ENCODE measurements around the gene POU2AF3. TPM values are rescaled to one million over a fixed set of nuclear protein-coding genes. Genes with fewer than 3 reads are reported as not detected.
A peak's percentile ranks its signal among the peaks of the same experiment; 100 is the strongest.
"Not testable (repeated sequence)": the region's sequence is repeated elsewhere in the genome, so short reads cannot be mapped to it uniquely, and the experiment has no call there.

The POU2AF3 gene
- total and polyA plus RNA-seq, 2 donors (not counting 1 experiment from before 2014, with no cell fraction given): 0.07 to 0.17 TPM

GRCh38 chr11:111283945-111284481, 14.3 kb upstream of the POU2AF3 start:
- no peaks in the 10 kb centered on the region for H3K79me2 ChIP-seq (ENCODE audit: control insufficient read depth, insufficient read depth, low read length)
- no peak overlapping the region for H3K9ac ChIP-seq (ENCODE audit: insufficient read depth, low read length)
- H3K4me3 ChIP-seq (replicated peaks in 1 of 4; ENCODE audit: control extremely low read depth in 1 of 4, insufficient read depth in 1 of 4, low read depth in 3 of 4, low read length in 4 of 4): no peak overlapping the region
- no peaks in the 10 kb centered on the region for H4K20me1 ChIP-seq (ENCODE audit: control insufficient read depth, extremely low read depth, insufficient read depth, low read length)
- peak in 1 of 2 donors; percentile 12 for DNase-seq (ENCODE audit: low read depth in 2 of 2)
- H3K4me1 ChIP-seq (ENCODE audit: control insufficient read depth, extremely low read depth, insufficient read depth, low read length): no peaks in the 10 kb centered on the region
- TF ChIP-seq CTCF (conservative IDR thresholded peaks at IDR 0.05 in 1 of 2, IDR thresholded peaks at IDR 0.05 in 1 of 2; ENCODE audit: low read depth in 1 of 2, low read length in 2 of 2) (no peak), EZH2 (IDR thresholded peaks at IDR 0.05; ENCODE audit: low read length, missing control alignments) (no peak)
- H3K27ac ChIP-seq (ENCODE audit: insufficient read depth, low read length): no peak overlapping the region
- no peak overlapping the region for H3K4me2 ChIP-seq (ENCODE audit: extremely low read depth, insufficient read depth, low read length)
- H3K9me3 ChIP-seq (ENCODE audit: control insufficient read depth, insufficient read depth, low read depth, low read length): no peaks in the 10 kb centered on the region
- no peak overlapping the region for H2AFZ ChIP-seq (ENCODE audit: low read length)
- no peaks in the 10 kb centered on the region for H3K27me3 ChIP-seq (ENCODE audit: control insufficient read depth, insufficient read depth, low read length)
- H3K36me3 ChIP-seq (ENCODE audit: control insufficient read depth, insufficient read depth, low read length): no peaks in the 10 kb centered on the region

GRCh38 chr11:111285189-111286091, 12.9 kb upstream of the POU2AF3 start:
- TF ChIP-seq EZH2 (IDR thresholded peaks at IDR 0.05; ENCODE audit: low read length, missing control alignments) (no peak), CTCF (conservative IDR thresholded peaks at IDR 0.05 in 1 of 2, IDR thresholded peaks at IDR 0.05 in 1 of 2; ENCODE audit: low read depth in 1 of 2, low read length in 2 of 2) (no peak)
- Histone ChIP-seq H3K27me3 (ENCODE audit: control insufficient read depth, insufficient read depth, low read length) (no peaks in the 10 kb centered on the region), H3K36me3 (ENCODE audit: control insufficient read depth, insufficient read depth, low read length) (no peaks in the 10 kb centered on the region), H3K27ac (ENCODE audit: insufficient read depth, low read length) (no peak overlapping the region), H2AFZ (ENCODE audit: low read length) (no peak overlapping the region), H3K9ac (ENCODE audit: insufficient read depth, low read length) (no peak overlapping the region), H3K9me3 (ENCODE audit: control insufficient read depth, insufficient read depth, low read depth, low read length) (no peaks in the 10 kb centered on the region), H3K4me1 (ENCODE audit: control insufficient read depth, extremely low read depth, insufficient read depth, low read length) (no peaks in the 10 kb centered on the region), H3K4me3 (replicated peaks in 1 of 4; ENCODE audit: control extremely low read depth in 1 of 4, insufficient read depth in 1 of 4, low read depth in 3 of 4, low read length in 4 of 4) (no peak overlapping the region), H3K79me2 (ENCODE audit: control insufficient read depth, insufficient read depth, low read length) (no peaks in the 10 kb centered on the region), H4K20me1 (ENCODE audit: control insufficient read depth, extremely low read depth, insufficient read depth, low read length) (no peaks in the 10 kb centered on the region), H3K4me2 (ENCODE audit: extremely low read depth, insufficient read depth, low read length) (no peak overlapping the region)
- DNase-seq (ENCODE audit: low read depth in 2 of 2): no peak

- no peaks in the 10 kb centered on the region for H3K36me3 ChIP-seq (ENCODE audit: control insufficient read depth, insufficient read depth, low read length)
- H2AFZ ChIP-seq (ENCODE audit: low read length): no peak overlapping the region
- no peaks in the 10 kb centered on the region for H3K9me3 ChIP-seq (ENCODE audit: control insufficient read depth, insufficient read depth, low read depth, low read length)
- no peak overlapping the region for H3K9ac ChIP-seq (ENCODE audit: insufficient read depth, low read length)
- H3K4me2 ChIP-seq (ENCODE audit: extremely low read depth, insufficient read depth, low read length): no peak overlapping the region
- H4K20me1 ChIP-seq (ENCODE audit: control insufficient read depth, extremely low read depth, insufficient read depth, low read length): no peaks in the 10 kb centered on the region
- DNase-seq (ENCODE audit: low read depth in 2 of 2): no peak
- H3K4me1 ChIP-seq (ENCODE audit: control insufficient read depth, extremely low read depth, insufficient read depth, low read length): no peaks in the 10 kb centered on the region
- H3K4me3 ChIP-seq (replicated peaks in 1 of 4; ENCODE audit: control extremely low read depth in 1 of 4, insufficient read depth in 1 of 4, low read depth in 3 of 4, low read length in 4 of 4): no peak overlapping the region
- H3K27ac ChIP-seq (ENCODE audit: insufficient read depth, low read length): no peak overlapping the region
- H3K79me2 ChIP-seq (ENCODE audit: control insufficient read depth, insufficient read depth, low read length): no peaks in the 10 kb centered on the region
- TF ChIP-seq CTCF (conservative IDR thresholded peaks at IDR 0.05 in 1 of 2, IDR thresholded peaks at IDR 0.05 in 1 of 2; ENCODE audit: low read depth in 1 of 2, low read length in 2 of 2) (no peak), EZH2 (IDR thresholded peaks at IDR 0.05; ENCODE audit: low read length, missing control alignments) (no peak)
- no peaks in the 10 kb centered on the region for H3K27me3 ChIP-seq (ENCODE audit: control insufficient read depth, insufficient read depth, low read length)
Observed at GRCh38 chr11:111291764-111292163, 6.6 kb upstream of the POU2AF3 start.

GRCh38 chr11:111292408-111292807, 5.9 kb upstream of the POU2AF3 start:
- not testable (repeated sequence) for H3K9ac ChIP-seq (ENCODE audit: insufficient read depth, low read length); H3K9me3 ChIP-seq (ENCODE audit: control insufficient read depth, insufficient read depth, low read depth, low read length); H3K27me3 ChIP-seq (ENCODE audit: control insufficient read depth, insufficient read depth, low read length); H3K36me3 ChIP-seq (ENCODE audit: control insufficient read depth, insufficient read depth, low read length); DNase-seq (ENCODE audit: low read depth in 2 of 2); H3K27ac ChIP-seq (ENCODE audit: insufficient read depth, low read length); H4K20me1 ChIP-seq (ENCODE audit: control insufficient read depth, extremely low read depth, insufficient read depth, low read length); H3K4me2 ChIP-seq (ENCODE audit: extremely low read depth, insufficient read depth, low read length); H3K4me3 ChIP-seq (replicated peaks in 1 of 4; ENCODE audit: control extremely low read depth in 1 of 4, insufficient read depth in 1 of 4, low read depth in 3 of 4, low read length in 4 of 4); H2AFZ ChIP-seq (ENCODE audit: low read length); H3K4me1 ChIP-seq (ENCODE audit: control insufficient read depth, extremely low read depth, insufficient read depth, low read length); H3K79me2 ChIP-seq (ENCODE audit: control insufficient read depth, insufficient read depth, low read length)

Measured in fibroblast of lung (primary cell).